NCI-H1092 (cell line): ENCODE measurements around the gene DENND2D.

ENCODE experiments used
- DNase-seq: peaks from one replicate; lab custom pipeline; 2025; lab: John Stamatoyannopoulos, UW

Gene DENND2D

GRCh38 chr1:111199881-111200801, at the start of gene DENND2D:
TSS of gene DENND2D (minus strand) at chr1:111200646. CDS start at chr1:111200459, 187 bp downstream.
- DNase-seq: no peak

GRCh38 chr1:111249960-111250359, 49.5 kb upstream of the DENND2D start:
- DNase-seq: no peak

- DNase-seq: no peak
Observed at GRCh38 chr1:111247125-111247838, 46.8 kb upstream of the DENND2D start.

- DNase-seq: no peak
Observed at GRCh38 chr1:111242805-111243523, 42.5 kb upstream of the DENND2D start.

- DNase-seq: no peak
Observed at GRCh38 chr1:111241797-111242196, 41.4 kb upstream of the DENND2D start.

GRCh38 chr1:111238056-111238795, 37.8 kb upstream of the DENND2D start:
- DNase-seq: no peak

- no peak for DNase-seq
Observed at GRCh38 chr1:111236806-111237205, 36.4 kb upstream of the DENND2D start.

- DNase-seq: no peak
Observed at GRCh38 chr1:111236379-111236778, 35.9 kb upstream of the DENND2D start.

GRCh38 chr1:111234866-111235265, 34.4 kb upstream of the DENND2D start:
- DNase-seq: no peak

GRCh38 chr1:111234258-111234657, 33.8 kb upstream of the DENND2D start:
- DNase-seq: no peak

- DNase-seq: no peak
Observed at GRCh38 chr1:111232134-111232533, 31.7 kb upstream of the DENND2D start.

- DNase-seq: no peak
Observed at GRCh38 chr1:111228748-111229126, 28.3 kb upstream of the DENND2D start.

GRCh38 chr1:111227851-111228747, 27.7 kb upstream of the DENND2D start:
- no peak for DNase-seq

GRCh38 chr1:111227434-111227833, 27.0 kb upstream of the DENND2D start, which contains the start of gene CHI3L2:
TSS of gene CHI3L2 (plus strand) at chr1:111227713. CDS start at chr1:111227730, 17 bp downstream.
- DNase-seq: no peak

GRCh38 chr1:111225717-111226400, 25.4 kb upstream of the DENND2D start:
- DNase-seq: no peak

GRCh38 chr1:111225091-111225490, 24.6 kb upstream of the DENND2D start:
- no peak for DNase-seq

GRCh38 chr1:111223126-111223685, 22.8 kb upstream of the DENND2D start:
- no peak for DNase-seq

GRCh38 chr1:111222308-111223125, 22.1 kb upstream of the DENND2D start:
- DNase-seq: peak; percentile 29
